ENCODE data around the gene ARHGEF40.
A peak's percentile ranks its signal among the peaks of the same experiment; 100 is the strongest.

Gene ARHGEF40

GRCh38 chr14:21070610-21071224 lies 613 bp downstream of the ARHGEF40 start:
- no peak for DNase-seq (ENCODE audit: low read depth)
- TF ChIP-seq CTCF (IDR thresholded peaks at IDR 0.05; ENCODE audit: control insufficient read depth, insufficient read depth, low read depth, low read length, missing control alignments) = no peak
- peak overlapping the region; percentile 96 for H3K4me3 ChIP-seq (ENCODE audit: control insufficient read depth, low read depth, low read length)

- peak overlapping the region; percentile 96 for H3K4me3 ChIP-seq (ENCODE audit: control insufficient read depth, low read depth, low read length)
- TF ChIP-seq CTCF (IDR thresholded peaks at IDR 0.05; ENCODE audit: control insufficient read depth, insufficient read depth, low read depth, low read length, missing control alignments) = no peak
- DNase-seq (ENCODE audit: low read depth) = peak; percentile 78
Measured at GRCh38 chr14:21071225-21072030, 1.3 kb downstream of the ARHGEF40 start.

- no peak for TF ChIP-seq CTCF (IDR thresholded peaks at IDR 0.05; ENCODE audit: control insufficient read depth, insufficient read depth, low read depth, low read length, missing control alignments)
- DNase-seq (ENCODE audit: low read depth) = no peak
- peak overlapping the region; percentile 96 for H3K4me3 ChIP-seq (ENCODE audit: control insufficient read depth, low read depth, low read length)
Measured at GRCh38 chr14:21072031-21072473, 1.9 kb downstream of the ARHGEF40 start.

GRCh38 chr14:21072781-21073339 lies 2.8 kb downstream of the ARHGEF40 start:
- no peak overlapping the region for H3K4me3 ChIP-seq (ENCODE audit: control insufficient read depth, low read depth, low read length)
- TF ChIP-seq CTCF (IDR thresholded peaks at IDR 0.05; ENCODE audit: control insufficient read depth, insufficient read depth, low read depth, low read length, missing control alignments) = no peak
- DNase-seq (ENCODE audit: low read depth) = no peak

GRCh38 chr14:21073921-21074320 lies 3.8 kb downstream of the ARHGEF40 start:
- no peak overlapping the region for H3K4me3 ChIP-seq (ENCODE audit: control insufficient read depth, low read depth, low read length)
- no peak for TF ChIP-seq CTCF (IDR thresholded peaks at IDR 0.05; ENCODE audit: control insufficient read depth, insufficient read depth, low read depth, low read length, missing control alignments)
- no peak for DNase-seq (ENCODE audit: low read depth)

- DNase-seq (ENCODE audit: low read depth) = no peak
- H3K4me3 ChIP-seq (ENCODE audit: control insufficient read depth, low read depth, low read length) = no peak overlapping the region
- TF ChIP-seq CTCF (IDR thresholded peaks at IDR 0.05; ENCODE audit: control insufficient read depth, insufficient read depth, low read depth, low read length, missing control alignments) = no peak
Measured at GRCh38 chr14:21074398-21075272, 4.5 kb downstream of the ARHGEF40 start.
